ENCODE data around the gene PAIP2B. TPM values are rescaled to one million over a fixed set of nuclear protein-coding genes. Genes with fewer than 3 reads are reported as not detected.

PAIP2B gene, protein sequence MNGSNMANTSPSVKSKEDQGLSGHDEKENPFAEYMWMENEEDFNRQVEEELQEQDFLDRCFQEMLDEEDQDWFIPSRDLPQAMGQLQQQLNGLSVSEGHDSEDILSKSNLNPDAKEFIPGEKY
- 0.35 and 1.9 TPM in 2 replicates for total RNA-seq

DNA sequence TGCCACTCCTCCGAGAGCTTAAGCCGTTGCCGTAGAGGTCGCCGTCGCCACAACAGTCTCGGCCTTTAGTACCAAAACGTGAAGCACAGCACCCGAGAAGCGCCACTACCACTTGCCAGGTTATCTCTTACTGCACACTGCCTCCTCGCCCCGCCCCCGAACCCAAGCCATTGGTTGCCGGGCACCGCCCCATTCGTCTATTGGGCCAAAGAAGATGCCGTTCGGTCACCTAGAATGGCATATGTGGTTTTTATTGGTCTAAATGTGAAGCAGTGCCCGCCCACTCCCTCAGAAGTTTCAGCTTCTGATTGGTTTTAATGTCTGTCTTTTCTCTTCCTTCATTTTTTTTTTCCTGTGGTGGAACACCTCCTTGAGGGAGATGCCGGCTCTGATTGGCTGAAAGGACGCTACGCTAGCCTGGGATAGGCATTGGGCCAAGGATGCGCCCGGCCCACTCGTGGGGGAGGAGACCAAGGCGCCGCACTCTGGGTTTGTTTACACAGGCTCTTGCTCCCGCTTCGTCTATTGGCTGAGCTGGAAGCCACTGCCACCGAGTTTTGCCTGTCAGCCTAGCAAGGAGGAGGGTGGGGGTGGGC, at the start of gene PAIP2B:
Gene PAIP2B, minus strand, starts transcription at position 139 of the 596 bp plus-strand sequence. CDS start 24,514 bp downstream, outside the sequence.

Other genes with a start within 250 kb of the PAIP2B start
- 0.12 and 0.77 TPM in 2 replicates for gene ANKRD53, start 248.5 kb downstream of the PAIP2B start, total RNA-seq
- gene TEX261, start 232.2 kb downstream of the PAIP2B start, total RNA-seq = 28.8 and 38.5 TPM in 2 replicates
- 49.2 and 82.3 TPM in 2 replicates for gene NAGK, start 158.5 kb downstream of the PAIP2B start, total RNA-seq
- 12.3 and 13.8 TPM in 2 replicates for gene MCEE, start 96.9 kb downstream of the PAIP2B start, total RNA-seq
- 14.3 and 14.4 TPM in 2 replicates for gene MPHOSPH10, start 96.5 kb downstream of the PAIP2B start, total RNA-seq
- 33.6 and 62.3 TPM in 2 replicates for gene ZNF638, start 104.7 kb upstream of the PAIP2B start, total RNA-seq
- 0.70 and 9.4 TPM in 2 replicates for gene DYSF, start 226.5 kb upstream of the PAIP2B start, total RNA-seq

Data from pericardium fibroblast (primary cell).